Measurements from ENCODE around the gene LHFPL3.
"Not testable (repeated sequence)": the region's sequence is repeated elsewhere in the genome, so short reads cannot be mapped to it uniquely, and the experiment has no call there.

Gene LHFPL3

GRCh38 chr7:104548861-104549260 is 220.5 kb downstream of the LHFPL3 start:
- no peak for DNase-seq (ENCODE audit: extremely low read depth, low read depth)
- TF ChIP-seq, protein P1, sequence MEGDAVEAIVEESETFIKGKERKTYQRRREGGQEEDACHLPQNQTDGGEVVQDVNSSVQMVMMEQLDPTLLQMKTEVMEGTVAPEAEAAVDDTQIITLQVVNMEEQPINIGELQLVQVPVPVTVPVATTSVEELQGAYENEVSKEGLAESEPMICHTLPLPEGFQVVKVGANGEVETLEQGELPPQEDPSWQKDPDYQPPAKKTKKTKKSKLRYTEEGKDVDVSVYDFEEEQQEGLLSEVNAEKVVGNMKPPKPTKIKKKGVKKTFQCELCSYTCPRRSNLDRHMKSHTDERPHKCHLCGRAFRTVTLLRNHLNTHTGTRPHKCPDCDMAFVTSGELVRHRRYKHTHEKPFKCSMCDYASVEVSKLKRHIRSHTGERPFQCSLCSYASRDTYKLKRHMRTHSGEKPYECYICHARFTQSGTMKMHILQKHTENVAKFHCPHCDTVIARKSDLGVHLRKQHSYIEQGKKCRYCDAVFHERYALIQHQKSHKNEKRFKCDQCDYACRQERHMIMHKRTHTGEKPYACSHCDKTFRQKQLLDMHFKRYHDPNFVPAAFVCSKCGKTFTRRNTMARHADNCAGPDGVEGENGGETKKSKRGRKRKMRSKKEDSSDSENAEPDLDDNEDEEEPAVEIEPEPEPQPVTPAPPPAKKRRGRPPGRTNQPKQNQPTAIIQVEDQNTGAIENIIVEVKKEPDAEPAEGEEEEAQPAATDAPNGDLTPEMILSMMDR (IDR thresholded peaks at IDR 0.05; ENCODE audit: low read depth, low read length, missing control alignments): no peak
- H3K4me3 ChIP-seq (replicated peaks; ENCODE audit: low read depth, low read length): no peak overlapping the region

- H3K4me3 ChIP-seq (replicated peaks; ENCODE audit: low read depth, low read length): no peak overlapping the region
- TF ChIP-seq, protein P1 (IDR thresholded peaks at IDR 0.05; ENCODE audit: low read depth, low read length, missing control alignments): no peak
- DNase-seq (ENCODE audit: extremely low read depth, low read depth): no peak
These were observed 222.0 kb downstream of the LHFPL3 start for GRCh38 chr7:104550362-104550761.

- DNase-seq (ENCODE audit: extremely low read depth, low read depth): no peak
- TF ChIP-seq, protein P1 (IDR thresholded peaks at IDR 0.05; ENCODE audit: low read depth, low read length, missing control alignments): no peak
- no peak overlapping the region for H3K4me3 ChIP-seq (replicated peaks; ENCODE audit: low read depth, low read length)
These were observed 222.8 kb downstream of the LHFPL3 start for GRCh38 chr7:104551226-104551625.

- TF ChIP-seq, protein P1 (IDR thresholded peaks at IDR 0.05; ENCODE audit: low read depth, low read length, missing control alignments): no peak
- peak; percentile 15 for DNase-seq (ENCODE audit: extremely low read depth, low read depth)
- H3K4me3 ChIP-seq (replicated peaks; ENCODE audit: low read depth, low read length): no peak overlapping the region
These were observed 223.7 kb downstream of the LHFPL3 start for GRCh38 chr7:104552102-104552501.

- DNase-seq (ENCODE audit: extremely low read depth, low read depth): no peak
- TF ChIP-seq, protein P1 (IDR thresholded peaks at IDR 0.05; ENCODE audit: low read depth, low read length, missing control alignments): no peak
- no peak overlapping the region for H3K4me3 ChIP-seq (replicated peaks; ENCODE audit: low read depth, low read length)
These were observed 224.7 kb downstream of the LHFPL3 start for GRCh38 chr7:104553074-104553473.

DNA sequence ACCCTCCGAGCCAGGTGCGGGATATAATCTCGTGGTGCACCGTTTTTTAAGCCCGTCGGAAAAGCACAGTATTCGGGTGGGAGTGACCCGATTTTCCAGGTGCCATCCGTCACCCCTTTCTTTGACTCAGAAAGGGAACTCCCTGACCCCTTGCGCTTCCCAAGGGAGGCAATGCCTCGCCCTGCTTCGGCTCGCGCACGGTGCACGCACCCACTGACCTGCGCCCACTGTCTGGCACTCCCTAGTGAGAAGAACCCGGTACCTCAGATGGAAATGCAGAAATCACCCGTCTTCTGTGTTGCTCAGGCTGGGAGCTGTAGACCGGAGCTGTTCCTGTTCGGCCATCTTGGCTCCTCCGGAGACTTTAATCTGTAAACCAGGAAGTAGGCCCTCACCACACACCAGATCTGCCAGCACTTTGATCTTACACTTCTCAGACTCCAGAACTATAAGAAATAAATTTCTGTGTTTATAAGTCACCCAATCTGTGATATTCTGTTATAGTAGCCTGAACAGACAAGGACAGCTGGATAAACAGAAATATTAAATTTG is 235.0 kb downstream of the LHFPL3 start:
- not testable (repeated sequence) for H3K4me3 ChIP-seq (replicated peaks; ENCODE audit: low read depth, low read length); DNase-seq (ENCODE audit: extremely low read depth, low read depth)

DNA sequence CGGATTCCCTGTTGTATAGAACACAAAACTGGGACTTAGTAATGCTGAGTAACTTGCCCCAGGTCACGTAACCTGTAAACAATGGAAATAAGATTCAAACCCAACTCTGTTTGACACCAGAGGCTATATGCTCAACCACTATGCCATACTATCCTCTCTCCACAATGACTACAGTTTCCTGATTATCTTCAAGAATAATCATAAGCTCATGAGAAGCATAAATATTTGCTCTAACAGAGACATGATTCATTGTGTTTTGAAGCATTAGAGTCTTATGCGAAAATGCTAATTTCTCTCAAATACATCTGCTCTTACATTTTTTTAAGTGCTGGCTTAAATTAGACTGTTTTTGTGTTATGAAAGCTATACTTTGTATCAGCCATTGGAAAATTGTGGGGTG is 241.3 kb downstream of the LHFPL3 start:
- H3K4me3 ChIP-seq (replicated peaks; ENCODE audit: low read depth, low read length): no peak overlapping the region
- TF ChIP-seq, protein P1 (IDR thresholded peaks at IDR 0.05; ENCODE audit: low read depth, low read length, missing control alignments): no peak
- no peak for DNase-seq (ENCODE audit: extremely low read depth, low read depth)

All from HFF-Myc (cell line).